Liver (tissue), 9 donors: ENCODE results near the gene VEGFA. TPM values are rescaled to one million over a fixed set of nuclear protein-coding genes. Genes with fewer than 3 reads are reported as not detected.

Source experiments
- DNase-seq: peaks from one replicate; pipeline ENCODE4 v3.0.0-alpha.2; 2017; ENCODE audit warnings: low spot score
- H3K27ac ChIP-seq, 2 donors: one replicate each; pipeline ENCODE4 v1.7.0; 2013; ENCODE audit warnings: inconsistent platforms in 2 of 2, low read length in 2 of 2, control low read depth in 1 of 2, low read depth in 1 of 2, mild to moderate bottlenecking in 1 of 2
- H3K27me3 ChIP-seq, 4 donors: one replicate each; pipeline versions ENCODE4 v1.6.1 to v1.7.0; 2013; ENCODE audit warnings: low read length in 3 of 4, inconsistent platforms in 1 of 4, mild to moderate bottlenecking in 1 of 4, moderate library complexity in 1 of 4; ENCODE audit not compliant: control insufficient read depth in 4 of 4, insufficient read depth in 4 of 4
- H3K36me3 ChIP-seq, 4 donors: one replicate each; pipeline versions ENCODE4 v1.6.1 to v1.7.0; 2013; ENCODE audit warnings: low read length in 3 of 4, mild to moderate bottlenecking in 3 of 4, low read depth in 1 of 4, moderate library complexity in 1 of 4; ENCODE audit not compliant: control insufficient read depth in 4 of 4, insufficient read depth in 3 of 4
- H3K4me1 ChIP-seq, 4 donors: one replicate each; pipeline versions ENCODE4 v1.6.1 to v1.7.0; 2013; ENCODE audit warnings: low read length in 3 of 4, mild to moderate bottlenecking in 3 of 4, moderate library complexity in 1 of 4; ENCODE audit not compliant: control insufficient read depth in 4 of 4, insufficient read depth in 4 of 4
- H3K4me3 ChIP-seq, 3 donors: one replicate each; pipeline versions ENCODE4 v1.6.1 to v1.7.0; 2013; ENCODE audit warnings: low read length in 3 of 3, control low read depth in 1 of 3, low read depth in 1 of 3, mild to moderate bottlenecking in 1 of 3
- H3K9ac ChIP-seq, 2 donors: one replicate each; pipeline ENCODE4 v1.7.0; 2013; ENCODE audit warnings: low read length in 2 of 2, mild to moderate bottlenecking in 2 of 2, moderate library complexity in 2 of 2, control low read depth in 1 of 2, low read depth in 1 of 2
- H3K9me3 ChIP-seq, 4 donors: one replicate each; pipeline versions ENCODE4 v1.6.1 to v1.7.0; 2013; ENCODE audit warnings: low read length in 3 of 4; ENCODE audit not compliant: control insufficient read depth in 4 of 4
- ATF3 ChIP-seq: IDR thresholded peaks from 2 replicates; pipeline ENCODE4 v1.6.1; 2016; ENCODE audit warnings: antibody characterized with exemption
- EGR1 ChIP-seq, 2 donors: IDR thresholded peaks; 2 replicates each; pipeline ENCODE4 v1.6.1; 2016 to 2018; ENCODE audit warnings: antibody characterized with exemption in 2 of 2, low read depth in 2 of 2
- FOXA2 ChIP-seq: IDR thresholded peaks from 2 replicates; pipeline ENCODE4 v1.6.1; 2016; ENCODE audit warnings: antibody characterized with exemption
- GABPA ChIP-seq, 2 donors: IDR thresholded peaks in 1 of 2; conservative IDR thresholded peaks in 1 of 2; 2 replicates each; pipeline ENCODE4 v1.6.1; 2016; ENCODE audit warnings: antibody characterized with exemption in 2 of 2, mild to moderate bottlenecking in 1 of 2, moderate library complexity in 1 of 2
- HNF4A ChIP-seq, 2 donors: conservative IDR thresholded peaks; 2 replicates each; pipeline ENCODE4 v1.6.1; 2016; ENCODE audit warnings: antibody characterized with exemption in 2 of 2, mild to moderate bottlenecking in 2 of 2
- HNF4G ChIP-seq: IDR thresholded peaks from 2 replicates; pipeline ENCODE4 v1.6.1; 2016; ENCODE audit warnings: antibody characterized with exemption
- JUND ChIP-seq, 2 donors: IDR thresholded peaks; 2 replicates each; pipeline ENCODE4 v1.6.1; 2016; ENCODE audit warnings: antibody characterized with exemption in 2 of 2
- NR2F2 ChIP-seq: IDR thresholded peaks from 2 replicates; pipeline ENCODE4 v1.6.1; 2016; ENCODE audit warnings: antibody characterized with exemption
- RAD21 ChIP-seq, 2 donors: IDR thresholded peaks; 2 replicates each; pipeline ENCODE4 v1.6.1; 2016; ENCODE audit warnings: antibody characterized with exemption in 2 of 2, mild to moderate bottlenecking in 2 of 2
- REST ChIP-seq: IDR thresholded peaks from 2 replicates; pipeline ENCODE4 v1.6.1; 2016; ENCODE audit warnings: antibody characterized with exemption, mild to moderate bottlenecking
- RXRA ChIP-seq, 2 donors: IDR thresholded peaks; 2 replicates each; pipeline ENCODE4 v1.6.1; 2017 to 2018; ENCODE audit warnings: antibody characterized with exemption in 2 of 2, mild to moderate bottlenecking in 1 of 2
- SP1 ChIP-seq: IDR thresholded peaks from 2 replicates; pipeline ENCODE4 v1.6.1; 2018; ENCODE audit warnings: antibody characterized with exemption, mild to moderate bottlenecking
- TAF1 ChIP-seq: conservative IDR thresholded peaks from 2 replicates; pipeline ENCODE4 v1.6.1; 2016; ENCODE audit warnings: antibody characterized with exemption, mild to moderate bottlenecking
- YY1 ChIP-seq: IDR thresholded peaks from 2 replicates; pipeline ENCODE4 v1.6.1; 2016; ENCODE audit warnings: antibody characterized with exemption, mild to moderate bottlenecking
- ZBTB33 ChIP-seq: IDR thresholded peaks from 2 replicates; pipeline ENCODE4 v1.6.1; 2016; ENCODE audit warnings: antibody characterized with exemption
- WGBS: extraction: QIAGEN DNeasy Blood & Tissue Kit; methylation state at CpG from one replicate; pipeline ENCODE4 v1.1.7; 2013; 5-methylcytosine and 5-hydroxymethylcytosine counted together
- polyA plus RNA-seq, 2 donors: library from polyadenylated mRNA; stranded (reverse) in 1 of 2; unstranded in 1 of 2; fragments of 200-250 nt in 1 of 2; fragments of >200 nt in 1 of 2; fragmentation: Nextera tagmentation in 1 of 2; extraction: Ambion mirVana in 1 of 2; gene quantifications; one replicate each; pipeline versions ENCODE4 v1.2.1 to v1.2.3, GENCODE V29; 2013 to 2015
- total RNA-seq, 2 donors: library from RNA; depleted of rRNA; stranded (reverse); fragments of >200 nt; gene quantifications; one replicate each; pipeline ENCODE4 v1.2.3, GENCODE V29; 2014
- TF ChIP-seq, protein P1 (sequence below): IDR thresholded peaks from 2 replicates; pipeline ENCODE4 v1.6.1; 2016; ENCODE audit warnings: antibody characterized with exemption
- donor health status: healthy.
- donor health status: healthy.
- donor health status: healthy.
- donor health status: healthy.
- donor health status: healthy.

Gene VEGFA
- total and polyA plus RNA-seq, 4 donors = 14.7 to 160 (median 65.2) TPM

GRCh38 chr6:43781941-43782704 lies 12.1 kb downstream of the VEGFA start:
- Histone ChIP-seq H3K27ac (no peak overlapping the region), H3K9ac (no peak overlapping the region), H3K4me1 (peaks cover 0 to 16% (median 7%) of the 10 kb centered on the region in 4 donors), H3K27me3 (no peaks in the 10 kb centered on the region), H3K9me3 (no peaks in the 10 kb centered on the region), H3K4me3 (no peak overlapping the region), H3K36me3 (peaks cover 42 to 85% (median 64%) of the 10 kb centered on the region in 4 donors)
- no peak for DNase-seq
- TF ChIP-seq ZBTB33 = no peak
- TF ChIP-seq EGR1 (IDR thresholded peaks at IDR 0.05; ENCODE audit: low read depth in 2 of 2) = no peak
- TF ChIP-seq SP1 = no peak
- no peak for TF ChIP-seq JUND (IDR thresholded peaks at IDR 0.05)
- TF ChIP-seq YY1 = no peak
- TF ChIP-seq REST = no peak
- WGBS = 90% methylated on average over 20 of the region's 20 CpGs

DNA sequence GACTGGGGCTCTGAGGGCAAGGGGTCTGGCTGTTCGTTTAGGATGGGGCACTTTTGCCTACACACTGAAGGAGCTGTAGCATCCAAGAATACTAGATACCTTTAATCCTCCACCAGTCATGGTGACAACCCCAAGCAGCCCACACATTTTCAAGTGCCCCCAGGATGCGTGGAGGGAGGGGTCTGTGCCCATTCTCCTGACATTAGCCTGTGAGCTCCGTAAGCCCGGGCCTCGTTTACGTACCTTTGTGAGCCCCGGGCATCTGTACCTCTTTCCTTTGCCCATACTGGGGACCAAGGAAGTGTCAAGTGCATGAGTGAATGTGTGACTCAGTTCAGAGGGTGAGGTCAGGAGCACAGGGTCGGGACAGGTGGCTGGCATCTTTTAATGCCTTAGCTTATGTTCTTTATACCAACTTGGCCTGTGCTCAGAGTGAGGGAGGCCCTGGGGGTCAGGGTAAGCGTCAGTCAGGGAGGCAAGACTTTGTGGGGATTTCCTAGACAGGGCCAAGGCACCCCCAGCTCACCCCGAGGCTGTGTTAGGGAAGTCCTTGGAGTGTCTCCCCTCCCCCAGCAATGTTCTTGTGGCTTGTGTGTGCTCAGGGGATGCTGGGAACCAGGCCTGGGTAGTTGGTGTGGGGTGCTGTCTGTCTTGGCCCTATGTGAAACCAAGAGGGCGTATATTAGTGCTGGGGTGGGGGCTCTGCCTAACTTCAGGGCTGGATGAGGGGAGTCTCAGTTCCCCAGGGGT lies 12.9 kb downstream of the VEGFA start:
- Histone ChIP-seq H3K36me3 (peaks cover 36 to 76% (median 56%) of the 10 kb centered on the region in 4 donors), H3K4me1 (peaks cover 0 to 11% (median 4%) of the 10 kb centered on the region in 4 donors), H3K27me3 (no peaks in the 10 kb centered on the region), H3K4me3 (no peak overlapping the region), H3K9me3 (no peaks in the 10 kb centered on the region), H3K27ac (no peak overlapping the region), H3K9ac (no peak overlapping the region)
- no peak for DNase-seq
- TF ChIP-seq REST = no peak
- no peak for TF ChIP-seq GABPA (IDR thresholded peaks at IDR 0.05 in 1 of 2, conservative IDR thresholded peaks at IDR 0.05 in 1 of 2)
- TF ChIP-seq EGR1 (IDR thresholded peaks at IDR 0.05; ENCODE audit: low read depth in 2 of 2) = no peak
- no peak for TF ChIP-seq TAF1
- TF ChIP-seq RAD21 (IDR thresholded peaks at IDR 0.05) = no peak
- no peak for TF ChIP-seq FOXA2
- no peak for TF ChIP-seq HNF4G
- TF ChIP-seq JUND (IDR thresholded peaks at IDR 0.05) = no peak
- TF ChIP-seq, protein P1, sequence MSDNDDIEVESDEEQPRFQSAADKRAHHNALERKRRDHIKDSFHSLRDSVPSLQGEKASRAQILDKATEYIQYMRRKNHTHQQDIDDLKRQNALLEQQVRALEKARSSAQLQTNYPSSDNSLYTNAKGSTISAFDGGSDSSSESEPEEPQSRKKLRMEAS = no peak
- TF ChIP-seq RXRA (IDR thresholded peaks at IDR 0.05) = no peak
- no peak for TF ChIP-seq ATF3
- no peak for TF ChIP-seq NR2F2
- TF ChIP-seq ZBTB33 = no peak
- TF ChIP-seq HNF4A (conservative IDR thresholded peaks at IDR 0.05) = no peak
- WGBS = 85% methylated on average over 11 of the region's 11 CpGs
